HL-60/S4 treated with phorbol 12-myristate 13-acetate at 8.2 ng/mL for 4 days and 3 days (cell line): ENCODE results near the gene ADCY5.

Experiments used
- in situ Hi-C: fragments of 300-500 bp; cut with MboI; formaldehyde crosslinking; loops from 2 replicates; pipeline ENCODE4 v1.15.0; 2022; ENCODE audit warnings: low sequenced_read_pairs

Gene ADCY5

DNA sequence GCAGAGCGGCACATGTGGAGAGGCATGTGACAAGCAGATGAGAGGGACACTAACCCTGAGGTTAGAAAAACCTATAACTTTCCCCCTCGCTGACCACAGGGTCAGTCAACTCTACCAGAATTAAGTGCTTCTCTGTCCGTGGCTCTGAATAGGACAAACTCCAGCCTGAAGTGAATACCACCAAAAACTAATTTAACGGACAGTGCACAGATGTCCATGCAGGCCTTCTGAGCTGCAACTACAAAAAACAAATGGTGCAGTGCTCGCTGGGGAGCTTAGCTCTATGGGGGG, 59.3 kb downstream of the ADCY5 start:
- in situ Hi-C loops, result no loop called here

DNA sequence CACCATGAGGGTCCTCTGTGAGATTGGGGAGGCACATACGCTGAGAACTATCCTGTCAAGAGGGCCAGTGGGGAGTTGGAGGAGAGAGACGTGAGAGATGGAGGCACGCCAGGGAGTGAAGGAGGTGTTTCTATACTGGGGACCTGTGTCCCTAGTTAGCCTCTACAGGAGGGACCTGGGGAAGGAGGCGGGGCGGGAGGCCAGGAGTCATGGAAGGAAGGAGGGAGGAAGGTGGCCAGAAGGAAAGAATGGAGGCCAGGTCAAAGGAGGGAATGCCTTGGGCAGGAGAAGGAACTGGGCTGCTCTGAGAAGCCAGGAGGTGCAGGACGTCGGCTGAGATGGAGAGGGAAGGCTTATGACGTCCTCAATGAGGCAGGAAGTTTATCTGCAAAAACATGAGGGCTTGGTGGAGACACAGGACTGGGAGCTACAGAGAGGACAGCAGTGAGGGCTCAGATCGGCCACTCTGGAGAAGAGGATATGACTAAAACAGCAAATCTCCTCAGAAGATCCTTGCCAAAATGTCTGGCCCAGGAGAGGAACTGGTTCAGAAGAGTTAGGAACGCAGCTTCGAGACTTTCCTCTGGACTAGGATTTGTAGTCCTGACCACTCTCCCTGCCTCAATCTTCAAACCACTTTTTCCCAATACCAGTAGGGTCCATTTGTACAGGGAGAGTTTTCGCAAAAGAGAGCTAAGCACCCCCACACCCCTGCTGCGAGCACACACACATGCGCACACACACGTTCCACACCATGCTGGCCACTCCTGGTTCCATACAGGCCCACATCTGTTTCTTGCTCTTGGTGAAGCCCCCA, 59.9 kb downstream of the ADCY5 start:
- in situ Hi-C loops, result no loop called here

DNA sequence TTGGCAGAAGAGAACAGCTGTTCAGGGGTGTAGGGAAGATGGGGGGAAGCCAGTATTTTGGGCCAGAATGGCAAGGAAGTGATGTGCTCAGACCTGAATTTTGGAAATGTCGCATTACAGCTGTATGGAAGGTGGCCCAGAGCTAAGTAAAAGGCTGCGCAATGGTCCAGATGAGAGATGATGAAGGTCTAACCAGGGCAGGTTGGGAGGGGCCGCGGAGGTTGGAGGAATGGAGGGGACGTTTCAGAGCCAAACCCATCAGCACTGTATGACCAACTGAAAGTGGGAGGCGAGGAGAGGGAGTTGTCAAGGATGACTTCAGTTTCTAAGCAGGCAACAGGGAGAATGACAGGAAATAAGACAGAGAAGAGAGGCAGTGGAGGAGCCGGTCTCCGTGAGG, 60.8 kb downstream of the ADCY5 start:
- in situ Hi-C loops, result no loop called here

DNA sequence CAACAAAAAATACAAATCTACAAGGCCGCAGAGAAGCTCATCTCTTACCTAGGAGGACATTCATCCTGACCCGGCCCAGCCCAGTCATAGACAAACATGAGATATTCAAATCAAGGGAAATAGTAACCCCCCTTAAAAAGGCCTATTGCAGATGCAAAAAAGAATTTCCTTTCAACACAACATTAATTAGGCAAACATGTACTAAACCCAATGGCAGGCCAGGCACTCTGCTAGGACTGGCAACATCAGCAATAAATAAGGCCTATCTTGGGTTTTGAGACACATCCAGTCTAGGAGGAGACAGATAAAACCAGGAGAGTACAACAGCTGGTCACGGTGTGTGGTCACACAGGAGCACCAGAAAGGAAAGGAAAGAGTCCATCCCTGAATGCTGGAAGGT, 61.4 kb downstream of the ADCY5 start:
- in situ Hi-C loops, result no loop called here

DNA sequence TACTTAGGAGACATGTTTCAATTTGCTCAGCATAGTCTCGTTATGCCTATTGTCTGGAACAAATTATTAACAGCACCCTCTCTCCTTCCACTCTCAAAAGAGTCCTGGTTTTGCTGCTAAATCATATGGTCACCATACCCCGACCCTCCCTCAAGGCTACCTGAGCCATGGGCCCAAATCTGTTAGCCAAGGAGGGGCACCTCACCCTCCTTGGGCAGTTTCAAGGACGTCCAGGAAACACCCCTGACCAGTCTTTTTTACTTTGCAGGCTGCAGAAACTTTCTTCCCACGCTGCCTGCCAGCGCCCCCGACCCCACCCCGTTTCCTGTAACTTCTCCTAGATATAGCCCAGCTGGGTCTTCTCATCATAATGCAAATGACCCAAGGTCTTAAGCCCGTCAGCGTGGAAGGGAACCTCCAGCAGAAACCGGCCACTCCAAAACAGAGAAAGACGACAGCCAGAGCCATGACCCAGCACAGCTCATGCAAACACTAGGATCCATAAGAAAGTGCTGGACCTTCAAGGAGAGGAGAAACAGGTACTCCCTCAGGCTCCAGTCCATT, 62.3 kb downstream of the ADCY5 start:
- in situ Hi-C loops, result no loop called here

DNA sequence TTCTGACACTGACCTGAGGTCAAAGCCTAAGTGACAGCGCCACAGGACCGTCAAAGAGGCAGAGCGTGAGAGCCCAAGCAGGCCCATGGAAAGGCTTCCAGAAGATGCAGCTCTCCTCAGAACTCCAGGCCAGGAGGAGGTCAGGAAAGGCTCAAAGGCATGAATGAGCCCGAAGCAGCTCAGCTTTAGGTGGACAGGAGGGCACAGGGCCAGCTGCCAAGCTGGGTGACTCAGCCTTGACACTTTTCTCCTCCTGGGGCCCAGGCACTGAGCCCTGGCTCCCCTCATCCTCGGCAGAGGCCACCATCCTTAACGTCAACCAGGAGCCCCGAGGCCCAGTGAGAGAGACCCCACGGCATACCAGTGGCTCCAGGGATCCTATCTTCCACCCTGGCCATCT, 62.9 kb downstream of the ADCY5 start:
- in situ Hi-C loops, result no loop called here

DNA sequence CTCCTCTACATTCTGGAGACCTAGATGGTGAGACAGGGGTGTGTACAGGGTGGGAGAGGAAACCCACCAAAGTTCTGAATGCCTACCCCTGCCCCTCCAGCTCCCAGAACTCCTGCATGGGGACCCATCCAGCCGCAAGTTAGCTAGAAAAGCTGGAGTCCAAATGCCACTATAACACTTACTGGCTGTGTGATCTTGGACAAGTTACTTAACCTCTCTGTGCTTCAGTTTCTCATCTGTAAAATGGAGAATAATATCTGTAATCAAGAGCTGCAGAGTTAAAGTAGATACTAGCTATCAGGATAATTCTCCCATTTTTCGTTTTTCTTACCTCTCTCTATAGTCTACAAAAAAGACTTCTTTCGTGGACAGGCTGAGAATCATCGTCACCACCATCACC, 63.4 kb downstream of the ADCY5 start:
- in situ Hi-C loops, result no loop called here

DNA sequence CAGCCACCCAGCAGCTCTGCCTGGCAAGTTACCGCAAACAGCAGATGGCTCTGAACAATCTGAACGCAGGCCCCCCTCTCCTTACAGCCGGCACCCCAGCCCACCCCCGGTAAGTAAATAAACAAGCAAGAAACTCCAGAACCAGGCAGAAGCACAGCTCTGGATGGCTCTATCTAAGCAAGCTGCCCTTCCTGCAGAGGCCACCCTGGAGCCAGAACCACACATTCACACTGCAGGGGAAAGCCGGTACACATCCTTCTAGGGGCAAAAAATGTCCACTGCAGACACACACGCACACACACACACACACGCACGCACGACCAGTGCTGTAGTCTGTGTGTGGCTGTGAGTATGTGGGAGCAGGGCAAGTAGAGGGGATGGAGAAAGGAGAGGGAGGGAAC, 63.9 kb downstream of the ADCY5 start:
- in situ Hi-C loops, result no loop called here

DNA sequence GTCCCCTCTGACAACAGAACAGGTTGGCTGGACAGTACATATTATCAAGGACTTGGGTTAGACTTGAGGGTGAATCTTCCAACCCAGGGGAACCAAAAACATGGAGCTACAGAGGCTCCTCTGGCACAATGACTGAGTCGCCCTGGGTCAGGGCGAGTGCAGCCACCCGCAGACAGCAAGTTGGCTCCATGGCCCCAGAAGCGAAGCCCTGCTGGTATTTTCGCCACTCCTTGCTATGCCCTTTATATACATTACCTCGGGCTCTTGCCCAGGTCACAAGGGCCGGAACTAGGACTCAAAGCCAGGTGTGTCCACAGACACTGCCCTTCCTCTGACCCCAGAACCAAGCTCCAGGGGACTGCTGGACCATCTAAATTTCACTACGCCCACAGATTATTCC, 64.6 kb downstream of the ADCY5 start:
- in situ Hi-C loops, result no loop called here

DNA sequence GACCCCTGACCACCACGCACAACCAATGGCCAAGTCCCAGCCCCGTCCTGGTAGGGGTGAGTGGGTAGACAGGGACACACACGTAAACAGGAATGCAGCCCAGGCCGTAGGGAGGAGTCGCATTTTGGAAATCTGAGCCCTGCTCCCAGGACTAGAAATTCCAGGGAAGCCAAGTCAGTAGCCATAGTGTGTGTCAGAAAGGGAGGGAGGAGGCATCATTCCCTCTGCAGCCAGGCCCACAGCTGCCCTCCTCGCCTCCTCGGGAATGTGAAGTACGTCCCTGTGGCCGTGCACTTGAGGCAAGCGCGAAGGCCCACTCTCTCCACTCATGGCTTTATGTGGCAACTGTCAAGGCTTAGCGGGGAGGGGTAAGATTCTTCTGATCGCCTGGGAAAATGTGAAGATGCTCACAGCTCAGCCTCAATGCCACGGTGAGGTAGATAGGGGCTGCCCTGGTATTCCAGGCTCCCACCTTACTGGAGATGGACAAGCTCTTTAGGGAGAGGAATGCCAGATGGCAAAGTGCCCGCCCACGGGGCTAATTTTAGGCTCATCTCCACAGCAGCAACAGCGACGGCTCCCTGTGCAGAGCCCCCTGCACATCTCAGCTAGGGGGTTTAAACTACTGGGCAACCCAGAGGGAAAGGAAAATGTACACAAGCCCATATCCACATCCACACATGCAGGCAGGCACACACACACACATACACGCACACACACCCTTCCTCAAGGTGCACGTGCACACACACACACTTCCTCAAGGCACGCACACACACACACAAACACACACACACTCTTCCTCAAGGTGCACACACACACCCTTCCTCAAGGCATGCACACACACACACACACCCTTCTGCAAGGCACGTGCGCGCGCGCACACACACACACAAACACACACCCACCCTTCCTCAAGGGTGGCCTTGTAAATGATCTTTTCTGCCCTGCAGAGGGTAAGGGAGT, 65.5 kb downstream of the ADCY5 start:
- in situ Hi-C loops, result no loop called here

DNA sequence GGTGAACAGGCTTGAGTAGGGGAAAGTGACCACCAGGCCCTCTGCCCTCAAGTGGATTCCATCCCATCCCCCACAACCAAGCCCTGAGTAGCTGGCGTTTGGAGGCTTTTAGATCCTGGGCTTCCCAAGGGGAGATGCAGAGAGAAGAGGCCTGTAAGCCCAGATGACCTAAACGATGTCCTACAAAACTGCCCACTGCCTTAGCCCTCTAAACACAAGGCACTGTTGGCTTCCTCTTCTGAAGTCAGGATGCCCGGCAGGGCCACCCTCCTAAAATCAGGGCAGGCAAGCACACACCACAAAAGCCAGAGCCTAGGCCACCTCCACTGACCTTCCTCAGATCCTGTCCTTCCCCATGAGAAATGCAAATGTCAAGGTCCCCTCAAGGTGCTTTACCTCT, 68.6 kb downstream of the ADCY5 start:
- in situ Hi-C loops, result no loop called here

DNA sequence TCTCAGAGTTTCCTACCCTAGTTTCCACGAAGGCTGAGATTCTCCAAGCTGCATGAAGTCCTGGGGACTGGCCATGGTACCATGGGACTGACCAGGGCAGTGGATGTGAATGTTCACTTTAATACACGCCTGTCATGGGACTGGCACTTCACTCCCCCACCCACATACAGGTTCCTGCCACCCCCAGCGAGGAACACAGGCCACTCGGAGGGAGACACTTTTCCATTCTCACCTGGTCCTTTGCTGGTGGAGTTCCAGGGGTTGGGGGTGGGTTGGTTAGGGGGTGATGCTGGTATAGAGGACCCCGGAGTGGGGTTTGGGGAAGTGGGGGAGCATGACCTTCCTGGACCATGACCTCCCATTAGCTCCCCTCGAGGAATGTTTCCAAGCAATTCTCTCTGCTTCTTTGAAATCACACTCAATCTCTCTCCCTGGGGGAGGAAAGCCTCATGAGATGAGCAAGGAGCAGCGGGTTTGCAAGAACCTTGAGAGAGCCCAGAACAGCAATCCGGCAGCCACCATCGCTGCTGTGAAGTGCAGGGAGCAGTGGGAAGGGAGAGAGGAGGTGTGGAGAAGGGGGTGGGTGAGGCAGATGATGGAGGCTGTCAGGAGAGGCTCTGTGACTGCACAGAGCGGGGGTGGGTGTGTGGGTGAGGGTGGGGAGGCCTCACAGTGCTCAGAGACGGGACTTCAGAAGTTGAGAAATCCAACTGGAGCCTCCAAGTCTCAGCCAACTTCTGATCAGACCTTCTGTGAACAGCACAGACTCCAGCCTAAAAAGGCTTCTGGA, 69.7 kb downstream of the ADCY5 start:
- in situ Hi-C loops, result no loop called here

DNA sequence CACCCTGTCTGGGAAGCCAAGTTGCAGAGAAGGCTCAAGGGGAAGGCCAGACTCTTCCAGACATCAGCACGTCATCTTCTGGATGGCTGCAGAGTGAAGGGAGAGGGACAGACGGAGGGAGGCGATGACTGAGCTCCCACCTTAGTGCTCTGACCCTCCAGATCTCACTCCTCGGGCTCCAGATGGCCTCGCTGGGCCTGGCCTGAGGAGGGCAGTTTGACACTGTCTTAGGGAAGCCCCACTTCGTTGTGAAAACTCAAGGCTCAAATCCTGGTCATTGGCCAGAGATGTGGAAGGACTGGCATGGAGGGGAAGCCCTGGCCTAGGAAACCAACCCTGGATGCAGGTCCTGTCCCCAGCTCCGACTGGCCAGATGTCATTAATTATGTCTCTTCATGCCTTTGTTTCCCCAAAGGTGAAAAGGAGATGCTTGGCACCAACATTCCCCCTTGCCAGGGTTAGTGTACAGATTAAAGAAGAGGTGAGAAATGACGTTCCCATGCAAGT, 70.4 kb downstream of the ADCY5 start:
- in situ Hi-C loops, result no loop called here

DNA sequence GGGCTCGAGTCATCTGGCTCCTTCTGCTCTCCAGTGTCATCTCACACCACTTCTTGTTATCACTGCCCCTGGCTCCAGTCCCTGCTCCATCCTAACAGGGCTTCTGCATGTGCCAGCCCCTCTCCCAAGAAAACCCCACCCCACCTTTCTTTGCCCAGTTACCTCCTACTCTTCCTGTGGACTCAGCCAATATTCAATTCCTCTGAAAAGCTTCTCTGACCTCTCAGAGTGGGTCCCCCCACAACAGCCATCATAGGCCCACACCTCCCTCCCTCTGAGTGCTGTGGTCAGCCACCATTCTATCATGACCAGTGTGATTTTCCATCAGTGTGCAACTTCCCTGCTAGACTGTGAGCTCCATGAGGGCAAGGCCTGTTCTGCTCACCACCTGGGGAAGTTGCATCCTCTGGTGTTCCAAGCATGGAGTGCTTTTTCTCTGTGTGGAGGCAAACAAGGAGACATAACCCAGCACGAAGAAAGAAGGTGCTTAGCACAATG, 71.6 kb downstream of the ADCY5 start:
- in situ Hi-C loops, result no loop called here

DNA sequence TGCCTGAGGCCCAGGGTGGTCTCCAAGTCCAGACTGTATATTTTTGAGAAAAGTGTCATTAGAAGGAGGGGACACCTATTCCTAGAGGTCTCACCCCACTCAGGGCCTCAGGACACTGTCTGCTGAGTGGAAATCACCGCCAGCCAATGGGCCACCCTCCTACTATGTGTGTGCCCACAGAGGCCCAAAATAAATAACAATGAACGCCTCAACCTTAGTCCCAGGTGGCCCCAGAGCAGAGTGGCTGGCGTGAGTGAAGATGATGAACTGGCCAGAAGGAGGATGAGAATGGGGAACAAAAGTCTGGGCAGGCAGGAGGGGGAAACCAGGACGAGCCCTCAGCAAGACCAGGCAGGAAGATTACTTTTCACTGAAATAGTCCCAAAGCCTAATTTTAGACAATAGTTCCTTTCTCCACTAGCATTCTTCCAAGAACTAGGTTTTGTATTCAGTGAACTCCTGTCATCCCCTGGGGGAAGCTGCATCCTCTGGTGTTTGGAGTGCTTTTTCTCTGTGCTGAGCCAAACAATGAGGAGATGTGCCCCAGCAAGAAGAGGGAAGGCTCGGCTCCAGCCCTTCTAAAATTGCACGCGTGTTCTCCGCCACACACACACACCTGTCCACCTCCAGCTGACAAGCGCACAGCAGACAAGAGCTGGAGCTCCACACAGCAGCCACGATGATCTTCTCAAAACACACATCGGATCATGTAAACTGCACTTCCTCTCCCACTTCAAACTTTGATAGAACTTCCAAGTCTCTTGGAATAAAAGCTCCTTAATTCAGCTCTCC, 72.2 kb downstream of the ADCY5 start:
- in situ Hi-C loops, result no loop called here

DNA sequence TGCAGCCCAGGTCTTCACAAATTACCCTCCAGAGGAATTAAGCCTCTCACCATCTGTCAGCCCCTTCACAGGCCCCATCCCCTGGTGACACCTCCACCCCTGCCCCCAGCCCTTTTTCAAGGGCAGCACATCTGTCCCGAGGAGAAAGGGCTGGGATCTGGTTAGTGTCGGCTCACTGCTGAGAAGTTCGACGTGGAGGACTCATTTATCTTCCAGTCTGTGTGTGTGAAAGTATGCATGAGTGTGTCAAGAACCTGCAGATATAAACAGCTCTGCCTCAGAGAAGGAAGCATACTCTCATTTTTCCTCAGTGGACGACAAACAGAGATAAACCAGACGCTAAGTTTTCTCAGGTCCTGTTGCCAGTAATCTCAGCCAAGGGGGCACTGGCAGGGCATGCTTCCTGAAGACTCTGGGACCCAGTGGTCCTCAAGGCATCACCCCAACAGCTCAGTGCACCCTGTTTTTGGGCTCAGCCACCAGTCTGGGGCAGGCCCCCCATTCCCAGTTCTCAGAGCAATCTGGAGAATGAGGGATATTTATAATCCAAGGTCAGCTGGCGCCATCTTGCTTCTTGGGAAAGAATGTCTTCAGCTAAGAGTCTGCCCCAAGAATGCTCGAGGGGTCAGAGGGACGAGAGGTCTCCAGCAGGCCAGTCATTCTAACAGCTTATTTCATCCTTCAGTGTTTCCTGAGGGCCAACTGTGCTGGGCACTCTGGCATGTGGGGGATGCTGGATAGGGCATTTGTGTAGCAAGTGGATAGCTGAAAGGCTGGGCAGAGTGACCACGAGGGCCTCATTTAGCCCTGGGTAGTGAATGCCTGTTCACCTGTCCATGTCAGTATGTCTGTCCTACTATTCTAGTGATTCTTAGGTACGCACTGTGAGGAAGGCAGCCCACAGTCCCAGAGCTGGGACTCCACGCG, 73.6 kb downstream of the ADCY5 start:
- in situ Hi-C loops, result no loop called here

DNA sequence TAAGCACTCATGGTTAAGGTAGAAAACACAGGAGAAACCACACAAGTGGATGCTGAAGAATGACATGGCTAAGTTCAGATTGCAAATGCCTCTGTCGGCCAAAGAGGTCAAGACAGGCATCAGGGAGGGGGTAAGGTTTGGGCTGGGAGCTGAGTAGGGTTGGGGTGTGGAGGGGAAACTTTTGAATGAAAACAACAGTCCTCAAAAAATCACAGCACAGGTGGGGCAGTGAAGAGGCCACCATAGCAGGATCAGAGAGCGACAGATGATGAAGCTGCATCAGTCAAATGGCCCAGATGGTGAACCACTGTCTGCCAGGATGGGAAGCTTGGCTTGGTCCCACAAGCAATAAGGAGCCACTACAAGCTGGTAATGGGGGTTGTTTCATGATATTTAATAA, 74.9 kb downstream of the ADCY5 start:
- in situ Hi-C loops, result no loop called here

DNA sequence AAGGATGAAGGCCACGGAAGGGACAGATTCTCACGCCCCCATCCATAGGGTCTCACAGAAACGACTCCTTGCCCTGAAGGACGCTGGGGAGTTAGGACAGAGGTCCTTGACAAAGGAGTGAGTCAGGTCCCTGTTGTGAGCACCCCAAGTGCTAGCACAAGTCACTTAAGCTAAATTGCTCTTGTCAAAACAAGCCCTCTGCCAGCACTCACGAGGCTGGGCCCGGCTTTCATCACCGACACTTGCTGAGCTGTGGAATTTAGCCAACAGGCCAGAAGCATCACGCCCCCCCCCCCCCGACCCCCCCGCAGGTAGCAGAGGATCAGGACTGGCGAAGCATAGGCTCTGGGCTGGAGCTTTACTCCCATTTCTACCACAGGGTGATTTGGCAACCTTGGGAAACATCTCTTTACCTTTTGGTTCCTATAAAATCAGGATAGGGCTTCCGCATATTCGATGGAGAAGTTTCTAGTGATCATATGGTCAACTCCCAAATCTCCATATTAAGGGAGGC, 75.4 kb downstream of the ADCY5 start:
- in situ Hi-C loops, result no loop called here
